ENCODE data around the gene PSD2. TPM values are rescaled to one million over a fixed set of nuclear protein-coding genes. Genes with fewer than 3 reads are reported as not detected.

The PSD2 gene
- total RNA-seq, 2 experiments from 2014 or later, result not detected

- CTCF ChIA-PET, result interaction anchor here (1.3 to 1.5 kb wide), 2 partner anchors 69 to 113 kb away, joined by 4 to 5 read pairs; no protein-coding TSS in a partner anchor
- H3K4me3 Mint-ChIP-seq, result no peak overlapping the region
- DNase-seq, result no peak
- POLR2A ChIA-PET, result no interaction called here
- ATAC-seq, result no peak
- no peaks in the 10 kb centered on the region for H3K27me3 Mint-ChIP-seq (ENCODE audit: low read depth)
- no peak overlapping the region for H3K27ac Mint-ChIP-seq
- no peaks in the 10 kb centered on the region for H3K4me1 Mint-ChIP-seq (ENCODE audit: low read depth)
- no peaks in the 10 kb centered on the region for H3K36me3 Mint-ChIP-seq (ENCODE audit: low read depth)
- no peaks in the 10 kb centered on the region for H3K9me3 Mint-ChIP-seq (ENCODE audit: insufficient read depth)
Measured at GRCh38 chr5:139855946-139856540, 60.4 kb downstream of the PSD2 start.

GRCh38 chr5:139856714-139857113 lies 61.1 kb downstream of the PSD2 start:
- H3K27me3 Mint-ChIP-seq (ENCODE audit: low read depth), result no peaks in the 10 kb centered on the region
- CTCF ChIA-PET, result no interaction called here
- DNase-seq (no peak), ATAC-seq (no peak)
- no peak overlapping the region for H3K27ac Mint-ChIP-seq
- H3K36me3 Mint-ChIP-seq (ENCODE audit: low read depth), result no peaks in the 10 kb centered on the region
- H3K4me1 Mint-ChIP-seq (ENCODE audit: low read depth), result no peaks in the 10 kb centered on the region
- POLR2A ChIA-PET, result no interaction called here
- H3K4me3 Mint-ChIP-seq, result no peak overlapping the region
- no peaks in the 10 kb centered on the region for H3K9me3 Mint-ChIP-seq (ENCODE audit: insufficient read depth)

GRCh38 chr5:139859013-139859412 lies 63.4 kb downstream of the PSD2 start:
- POLR2A ChIA-PET, result interaction anchor here (0.5 kb wide), 1 partner anchor 135 kb away, joined by 3 read pairs; no protein-coding TSS in a partner anchor
- H3K4me1 Mint-ChIP-seq (ENCODE audit: low read depth), result no peaks in the 10 kb centered on the region
- ATAC-seq, result no peak

GRCh38 chr5:139861021-139861888 lies 65.6 kb downstream of the PSD2 start:
- POLR2A ChIA-PET, result no interaction called here
- Mint-ChIP-seq H3K4me1 (ENCODE audit: low read depth) (no peaks in the 10 kb centered on the region), H3K4me3 (no peak overlapping the region), H3K36me3 (ENCODE audit: low read depth) (no peaks in the 10 kb centered on the region), H3K9me3 (ENCODE audit: insufficient read depth) (no peaks in the 10 kb centered on the region), H3K27me3 (ENCODE audit: low read depth) (peaks cover 4% of the 10 kb centered on the region), H3K27ac (no peak overlapping the region)
- ATAC-seq (no peak), DNase-seq (no peak)
- CTCF ChIA-PET, result interaction anchor here (2.3 to 4.5 kb wide), 3 partner anchors 74 to 107 kb away, joined by 8 to 18 read pairs (median 17); no protein-coding TSS in a partner anchor

More at GRCh38 chr5:139859013-139859412, 63.4 kb downstream of the PSD2 start:
- CTCF ChIA-PET, result interaction anchor here (1.0 kb wide), 1 partner anchor 71 kb away, joined by 3 read pairs; no protein-coding TSS in a partner anchor
- Mint-ChIP-seq H3K36me3 (ENCODE audit: low read depth) (no peaks in the 10 kb centered on the region), H3K9me3 (ENCODE audit: insufficient read depth) (no peaks in the 10 kb centered on the region), H3K27ac (no peak overlapping the region), H3K4me3 (no peak overlapping the region), H3K27me3 (ENCODE audit: low read depth) (no peaks in the 10 kb centered on the region)
- no peak for DNase-seq

GRCh38 chr5:139861889-139862207 lies 66.2 kb downstream of the PSD2 start:
- POLR2A ChIA-PET, result interaction anchor here (1.2 kb wide), 1 partner anchor 13 kb away, joined by 3 read pairs; no protein-coding TSS in a partner anchor

GRCh38 chr5:139862313-139862712 lies 66.7 kb downstream of the PSD2 start:
- Mint-ChIP-seq H3K9me3 (ENCODE audit: insufficient read depth) (no peaks in the 10 kb centered on the region), H3K36me3 (ENCODE audit: low read depth) (no peaks in the 10 kb centered on the region)
- ATAC-seq, result no peak

More at GRCh38 chr5:139861889-139862207, 66.2 kb downstream of the PSD2 start:
- H3K9me3 Mint-ChIP-seq (ENCODE audit: insufficient read depth), result no peaks in the 10 kb centered on the region
- no peak overlapping the region for H3K27ac Mint-ChIP-seq
- H3K4me1 Mint-ChIP-seq (ENCODE audit: low read depth), result no peaks in the 10 kb centered on the region
- DNase-seq (no peak), ATAC-seq (no peak)
- H3K4me3 Mint-ChIP-seq, result no peak overlapping the region
- peaks cover 4% of the 10 kb centered on the region for H3K27me3 Mint-ChIP-seq (ENCODE audit: low read depth)
- CTCF ChIA-PET, result interaction anchor here (2.3 to 4.5 kb wide), 3 partner anchors 74 to 107 kb away, joined by 8 to 18 read pairs (median 17); no protein-coding TSS in a partner anchor
- H3K36me3 Mint-ChIP-seq (ENCODE audit: low read depth), result no peaks in the 10 kb centered on the region

GRCh38 chr5:139862803-139863202 lies 67.2 kb downstream of the PSD2 start:
- ChIA-PET POLR2A (interaction anchor here (0.8 to 1.2 kb wide), 2 partner anchors 14 to 20 kb away, joined by 3 read pairs; no protein-coding TSS in a partner anchor), CTCF (interaction anchor here (0.7 to 4.5 kb wide), 9 partner anchors 8 to 106 kb away, joined by 3 to 18 read pairs (median 4); no protein-coding TSS in a partner anchor)
- H3K27ac Mint-ChIP-seq, result no peak overlapping the region
- H3K36me3 Mint-ChIP-seq (ENCODE audit: low read depth), result no peaks in the 10 kb centered on the region
- H3K4me1 Mint-ChIP-seq (ENCODE audit: low read depth), result no peaks in the 10 kb centered on the region
- H3K27me3 Mint-ChIP-seq (ENCODE audit: low read depth), result peaks cover 4% of the 10 kb centered on the region
- DNase-seq (no peak), ATAC-seq (no peak)
- no peaks in the 10 kb centered on the region for H3K9me3 Mint-ChIP-seq (ENCODE audit: insufficient read depth)
- H3K4me3 Mint-ChIP-seq, result no peak overlapping the region

More at GRCh38 chr5:139862313-139862712, 66.7 kb downstream of the PSD2 start:
- H3K4me1 Mint-ChIP-seq (ENCODE audit: low read depth), result no peaks in the 10 kb centered on the region
- CTCF ChIA-PET, result interaction anchor here (0.8 to 4.5 kb wide), 5 partner anchors 19 to 106 kb away, joined by 3 to 18 read pairs (median 8); no protein-coding TSS in a partner anchor
- H3K27me3 Mint-ChIP-seq (ENCODE audit: low read depth), result peaks cover 4% of the 10 kb centered on the region
- DNase-seq, result no peak
- POLR2A ChIA-PET, result interaction anchor here (1.2 kb wide), 1 partner anchor 13 kb away, joined by 3 read pairs; no protein-coding TSS in a partner anchor
- H3K27ac Mint-ChIP-seq, result no peak overlapping the region
- H3K4me3 Mint-ChIP-seq, result no peak overlapping the region

- Mint-ChIP-seq H3K4me3 (no peak overlapping the region), H3K27ac (no peak overlapping the region), H3K27me3 (ENCODE audit: low read depth) (peaks cover 4% of the 10 kb centered on the region), H3K36me3 (ENCODE audit: low read depth) (no peaks in the 10 kb centered on the region), H3K4me1 (ENCODE audit: low read depth) (no peaks in the 10 kb centered on the region), H3K9me3 (ENCODE audit: insufficient read depth) (no peaks in the 10 kb centered on the region)
- DNase-seq, result no peak
- CTCF ChIA-PET, result interaction anchor here (0.6 to 4.5 kb wide), 9 partner anchors 8 to 105 kb away, joined by 3 to 18 read pairs (median 4); no protein-coding TSS in a partner anchor
- POLR2A ChIA-PET, result interaction anchor here (0.8 kb wide), 1 partner anchor 19 kb away, joined by 3 read pairs; no protein-coding TSS in a partner anchor
- no peak for ATAC-seq
Measured at GRCh38 chr5:139863361-139863760, 67.8 kb downstream of the PSD2 start.

- no peak overlapping the region for H3K27ac Mint-ChIP-seq
- ChIA-PET CTCF (interaction anchor here (0.6 to 4.5 kb wide), 6 partner anchors 13 to 104 kb away, joined by 3 to 18 read pairs (median 6); no protein-coding TSS in a partner anchor), POLR2A (no interaction called here)
- no peak overlapping the region for H3K4me3 Mint-ChIP-seq
- peak; percentile 67 for DNase-seq
- no peaks in the 10 kb centered on the region for H3K9me3 Mint-ChIP-seq (ENCODE audit: insufficient read depth)
- no peaks in the 10 kb centered on the region for H3K36me3 Mint-ChIP-seq (ENCODE audit: low read depth)
- H3K4me1 Mint-ChIP-seq (ENCODE audit: low read depth), result no peaks in the 10 kb centered on the region
- H3K27me3 Mint-ChIP-seq (ENCODE audit: low read depth), result peaks cover 4% of the 10 kb centered on the region
- ATAC-seq, result peak; percentile 68
Measured at GRCh38 chr5:139863855-139864558, 68.4 kb downstream of the PSD2 start.

GRCh38 chr5:139864716-139865483 lies 69.3 kb downstream of the PSD2 start:
- no peak for DNase-seq

More at GRCh38 chr5:139864716-139865483, 69.3 kb downstream of the PSD2 start:
- ChIA-PET POLR2A (no interaction called here), CTCF (interaction anchor here (2.0 kb wide), 1 partner anchor 89 kb away, joined by 6 read pairs; no protein-coding TSS in a partner anchor)
- H3K4me1 Mint-ChIP-seq (ENCODE audit: low read depth), result no peaks in the 10 kb centered on the region
- H3K9me3 Mint-ChIP-seq (ENCODE audit: insufficient read depth), result no peaks in the 10 kb centered on the region
- no peak for ATAC-seq
- no peak overlapping the region for H3K4me3 Mint-ChIP-seq
- H3K36me3 Mint-ChIP-seq (ENCODE audit: low read depth), result no peaks in the 10 kb centered on the region
- no peak overlapping the region for H3K27ac Mint-ChIP-seq
- H3K27me3 Mint-ChIP-seq (ENCODE audit: low read depth), result peaks cover 4% of the 10 kb centered on the region

Measured in activated CD8-positive, alpha-beta T cell treated with anti-CD3 and anti-CD28 coated beads, Interleukin-2, amount 10 ng/mL, durations not matched to agents 7 days and 5 days (primary cell).